GM18907 (cell line): ENCODE results near the gene KRTAP10-8.
"Not testable (repeated sequence)": the region's sequence is repeated elsewhere in the genome, so short reads cannot be mapped to it uniquely, and the experiment has no call there.

Experiments
- ATAC-seq: cut with Tn5 transposase; IDR thresholded peaks from one replicate; pipeline ENCODE4 v1.9.1; 2021; ENCODE audit warnings: mild to moderate bottlenecking, moderate library complexity; ENCODE audit not compliant: unreplicated experiment

KRTAP10-8 gene

GRCh38 chr21:44616591-44616926 is 4.7 kb downstream of the KRTAP10-8 start:
- no peak for ATAC-seq

- no peak for ATAC-seq
Observed at GRCh38 chr21:44617071-44617501, 5.2 kb downstream of the KRTAP10-8 start.

GRCh38 chr21:44618504-44618903 is 6.6 kb downstream of the KRTAP10-8 start:
- ATAC-seq: no peak

- no peak for ATAC-seq
Observed at GRCh38 chr21:44618909-44619308, 7.0 kb downstream of the KRTAP10-8 start.

- no peak for ATAC-seq
Observed at GRCh38 chr21:44619886-44620285, 8.0 kb downstream of the KRTAP10-8 start.

- no peak for ATAC-seq
Observed at GRCh38 chr21:44623575-44623974, 11.7 kb downstream of the KRTAP10-8 start.

GRCh38 chr21:44625756-44626155 is 13.9 kb downstream of the KRTAP10-8 start:
- no peak for ATAC-seq

- ATAC-seq: no peak
Observed at GRCh38 chr21:44626262-44626661, 14.4 kb downstream of the KRTAP10-8 start.

- no peak for ATAC-seq
Observed at GRCh38 chr21:44626673-44627143, 14.8 kb downstream of the KRTAP10-8 start, which contains the start of gene KRTAP10-9. Gene KRTAP10-9 (plus strand): TSS chr21:44627093. CDS start chr21:44627172, 79 bp downstream.

GRCh38 chr21:44627181-44627822 is 15.4 kb downstream of the KRTAP10-8 start:
- not testable (repeated sequence) for ATAC-seq

GRCh38 chr21:44627831-44628233 is 16.0 kb downstream of the KRTAP10-8 start:
- not testable (repeated sequence) for ATAC-seq

GRCh38 chr21:44628707-44629391 is 17.0 kb downstream of the KRTAP10-8 start:
- no peak for ATAC-seq

GRCh38 chr21:44630440-44630839 is 18.6 kb downstream of the KRTAP10-8 start:
- no peak for ATAC-seq

GRCh38 chr21:44632067-44632466 is 20.2 kb downstream of the KRTAP10-8 start:
- no peak for ATAC-seq

GRCh38 chr21:44636209-44637017 is 24.5 kb downstream of the KRTAP10-8 start:
- ATAC-seq: no peak

GRCh38 chr21:44637018-44637850 is 25.4 kb downstream of the KRTAP10-8 start, which contains the start of gene KRTAP10-10:
Gene KRTAP10-10 (plus strand): TSS chr21:44637356. CDS start chr21:44637418, 62 bp downstream.
- no peak for ATAC-seq

GRCh38 chr21:44637851-44638348 is 26.0 kb downstream of the KRTAP10-8 start:
- not testable (repeated sequence) for ATAC-seq

GRCh38 chr21:44638506-44639330 is 26.8 kb downstream of the KRTAP10-8 start:
- ATAC-seq: not testable (repeated sequence)

- no peak for ATAC-seq
Observed at GRCh38 chr21:44639331-44639655, 27.4 kb downstream of the KRTAP10-8 start.

- ATAC-seq: no peak
Observed at GRCh38 chr21:44640761-44641160, 28.9 kb downstream of the KRTAP10-8 start.
